ENCODE measurements around the gene HPSE2.

Gene HPSE2

DNA sequence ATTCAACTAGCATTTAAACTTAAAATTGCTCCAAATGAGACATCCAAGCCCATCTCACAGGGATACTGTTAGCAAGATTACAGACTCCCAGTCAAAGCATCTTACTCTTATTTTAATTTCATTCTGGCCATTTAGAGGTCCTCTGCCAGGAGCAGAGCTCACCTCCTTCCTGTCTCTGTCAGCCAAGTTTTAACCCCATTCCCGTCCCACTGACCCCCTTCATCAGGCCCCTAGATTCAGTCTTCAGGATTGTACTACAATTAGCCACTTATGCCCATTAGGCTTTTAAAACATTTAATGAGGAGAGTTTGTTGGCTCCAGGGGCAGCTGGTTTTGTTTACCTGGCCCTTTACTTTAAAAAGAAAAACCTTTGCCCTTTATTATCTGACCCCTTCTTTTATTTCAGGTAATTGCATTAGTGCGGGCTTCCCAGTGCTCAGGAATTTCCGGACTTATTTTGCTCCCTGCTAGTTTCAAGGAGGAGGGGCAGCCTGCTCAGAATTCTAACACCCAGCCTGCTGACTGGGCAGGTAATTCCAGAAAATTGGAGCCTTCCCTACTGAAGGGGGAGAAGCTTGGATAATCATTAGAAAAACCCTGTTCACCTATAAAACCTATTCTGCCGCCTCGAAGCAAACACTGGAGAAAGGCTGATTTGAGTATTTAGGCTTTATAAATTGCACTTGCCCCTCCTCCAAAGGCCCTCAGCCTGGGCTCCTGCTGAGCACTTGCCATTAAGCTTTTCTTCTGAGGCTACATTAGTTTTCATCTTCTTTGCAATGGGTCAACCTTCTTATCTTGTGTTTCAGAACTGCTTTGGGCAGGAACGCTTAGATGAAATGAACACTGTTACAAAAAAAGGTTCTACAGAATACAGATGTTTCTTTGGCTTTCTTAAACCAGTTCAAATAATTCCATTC lies 588.4 kb downstream of the HPSE2 start:
- TF ChIP-seq POLR2AphosphoS5 (IDR thresholded peaks at IDR 0.05; ENCODE audit: low read depth, low read length) (no peak), SIN3A (IDR thresholded peaks at IDR 0.05; ENCODE audit: borderline replicate concordance, insufficient read depth, low read length) (no peak)

DNA sequence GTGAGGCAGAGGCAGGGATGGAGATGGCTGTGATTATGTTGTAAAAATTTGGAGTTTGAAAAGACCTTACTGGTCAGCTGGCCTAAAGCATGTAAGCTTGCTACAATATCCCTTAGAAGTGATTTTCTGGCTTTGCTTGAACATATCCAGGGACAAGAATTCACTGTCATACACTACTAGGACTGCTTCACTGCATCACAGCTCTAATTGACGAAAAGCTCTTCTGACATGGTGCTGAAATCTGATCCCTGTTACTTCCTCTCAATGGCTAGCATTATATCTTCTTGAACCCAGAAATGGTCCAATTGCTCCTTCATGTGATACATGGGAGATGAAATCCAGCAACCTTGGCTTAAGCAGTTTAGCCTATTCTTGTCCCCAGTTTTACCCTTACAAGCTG lies 591.2 kb downstream of the HPSE2 start:
- TF ChIP-seq, protein P1, sequence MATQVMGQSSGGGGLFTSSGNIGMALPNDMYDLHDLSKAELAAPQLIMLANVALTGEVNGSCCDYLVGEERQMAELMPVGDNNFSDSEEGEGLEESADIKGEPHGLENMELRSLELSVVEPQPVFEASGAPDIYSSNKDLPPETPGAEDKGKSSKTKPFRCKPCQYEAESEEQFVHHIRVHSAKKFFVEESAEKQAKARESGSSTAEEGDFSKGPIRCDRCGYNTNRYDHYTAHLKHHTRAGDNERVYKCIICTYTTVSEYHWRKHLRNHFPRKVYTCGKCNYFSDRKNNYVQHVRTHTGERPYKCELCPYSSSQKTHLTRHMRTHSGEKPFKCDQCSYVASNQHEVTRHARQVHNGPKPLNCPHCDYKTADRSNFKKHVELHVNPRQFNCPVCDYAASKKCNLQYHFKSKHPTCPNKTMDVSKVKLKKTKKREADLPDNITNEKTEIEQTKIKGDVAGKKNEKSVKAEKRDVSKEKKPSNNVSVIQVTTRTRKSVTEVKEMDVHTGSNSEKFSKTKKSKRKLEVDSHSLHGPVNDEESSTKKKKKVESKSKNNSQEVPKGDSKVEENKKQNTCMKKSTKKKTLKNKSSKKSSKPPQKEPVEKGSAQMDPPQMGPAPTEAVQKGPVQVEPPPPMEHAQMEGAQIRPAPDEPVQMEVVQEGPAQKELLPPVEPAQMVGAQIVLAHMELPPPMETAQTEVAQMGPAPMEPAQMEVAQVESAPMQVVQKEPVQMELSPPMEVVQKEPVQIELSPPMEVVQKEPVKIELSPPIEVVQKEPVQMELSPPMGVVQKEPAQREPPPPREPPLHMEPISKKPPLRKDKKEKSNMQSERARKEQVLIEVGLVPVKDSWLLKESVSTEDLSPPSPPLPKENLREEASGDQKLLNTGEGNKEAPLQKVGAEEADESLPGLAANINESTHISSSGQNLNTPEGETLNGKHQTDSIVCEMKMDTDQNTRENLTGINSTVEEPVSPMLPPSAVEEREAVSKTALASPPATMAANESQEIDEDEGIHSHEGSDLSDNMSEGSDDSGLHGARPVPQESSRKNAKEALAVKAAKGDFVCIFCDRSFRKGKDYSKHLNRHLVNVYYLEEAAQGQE (IDR thresholded peaks at IDR 0.05; ENCODE audit: insufficient read depth in 1 of 2, low read depth in 2 of 2, low read length in 2 of 2): no peak
- TF ChIP-seq TAF1 (IDR thresholded peaks at IDR 0.05; ENCODE audit: borderline replicate concordance, insufficient read depth, low read length) (no peak), FOXP2 (optimal IDR thresholded peaks at IDR 0.05; ENCODE audit: borderline replicate concordance, extremely low read depth, extremely low read length, insufficient read depth) (no peak), POLR2AphosphoS5 (IDR thresholded peaks at IDR 0.05; ENCODE audit: low read depth, low read length) (no peak), SIN3A (IDR thresholded peaks at IDR 0.05; ENCODE audit: borderline replicate concordance, insufficient read depth, low read length) (no peak)

DNA sequence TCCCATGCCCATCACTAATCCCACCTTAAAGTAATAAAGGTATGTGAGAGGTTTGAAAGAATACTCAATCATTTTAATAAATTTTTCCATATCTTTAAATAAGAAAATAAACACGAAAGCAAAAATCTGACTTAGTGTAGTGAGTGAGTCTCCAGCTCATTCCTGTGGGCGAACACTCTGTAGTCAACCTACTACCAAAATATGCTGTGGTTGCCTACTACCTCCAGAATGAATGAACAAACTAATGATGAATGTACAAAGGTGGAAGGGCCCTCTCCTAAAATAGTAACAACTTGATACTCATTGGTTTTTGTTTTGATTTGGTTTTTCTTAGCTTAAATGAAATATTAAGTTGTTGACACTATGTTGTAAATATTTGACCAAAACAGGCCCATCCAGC lies 593.4 kb downstream of the HPSE2 start:
- TF ChIP-seq TAF1 (IDR thresholded peaks at IDR 0.05; ENCODE audit: borderline replicate concordance, insufficient read depth, low read length) (no peak), FOXP2 (optimal IDR thresholded peaks at IDR 0.05; ENCODE audit: borderline replicate concordance, extremely low read depth, extremely low read length, insufficient read depth) (no peak), POLR2AphosphoS5 (IDR thresholded peaks at IDR 0.05; ENCODE audit: low read depth, low read length) (no peak), SIN3A (IDR thresholded peaks at IDR 0.05; ENCODE audit: borderline replicate concordance, insufficient read depth, low read length) (no peak)
- TF ChIP-seq, protein P1 (IDR thresholded peaks at IDR 0.05; ENCODE audit: insufficient read depth in 1 of 2, low read depth in 2 of 2, low read length in 2 of 2): no peak

DNA sequence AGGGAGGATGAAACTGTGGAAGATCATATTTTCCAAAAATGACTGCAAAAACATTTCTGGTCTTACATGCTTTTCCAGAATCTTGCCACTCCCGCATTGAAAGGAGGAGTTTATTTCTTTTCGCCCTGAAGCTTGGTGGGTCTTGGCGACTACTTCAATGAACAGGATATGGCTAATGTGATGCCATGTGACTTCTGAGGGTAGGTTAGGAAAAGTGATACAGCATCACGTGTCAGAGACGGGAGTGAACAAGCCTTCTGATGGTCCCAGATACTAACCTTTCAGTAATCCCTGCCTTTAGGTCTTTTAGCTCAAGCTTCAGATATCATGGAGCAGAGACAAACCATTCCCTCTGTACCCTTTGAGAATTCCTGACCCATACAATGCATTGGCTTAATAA lies 596.7 kb downstream of the HPSE2 start:
- TF ChIP-seq FOXP2 (optimal IDR thresholded peaks at IDR 0.05; ENCODE audit: borderline replicate concordance, extremely low read depth, extremely low read length, insufficient read depth) (no peak), POLR2AphosphoS5 (IDR thresholded peaks at IDR 0.05; ENCODE audit: low read depth, low read length) (no peak), TAF1 (IDR thresholded peaks at IDR 0.05; ENCODE audit: borderline replicate concordance, insufficient read depth, low read length) (no peak), SIN3A (IDR thresholded peaks at IDR 0.05; ENCODE audit: borderline replicate concordance, insufficient read depth, low read length) (no peak)
- TF ChIP-seq, protein P1 (IDR thresholded peaks at IDR 0.05; ENCODE audit: insufficient read depth in 1 of 2, low read depth in 2 of 2, low read length in 2 of 2): no peak

DNA sequence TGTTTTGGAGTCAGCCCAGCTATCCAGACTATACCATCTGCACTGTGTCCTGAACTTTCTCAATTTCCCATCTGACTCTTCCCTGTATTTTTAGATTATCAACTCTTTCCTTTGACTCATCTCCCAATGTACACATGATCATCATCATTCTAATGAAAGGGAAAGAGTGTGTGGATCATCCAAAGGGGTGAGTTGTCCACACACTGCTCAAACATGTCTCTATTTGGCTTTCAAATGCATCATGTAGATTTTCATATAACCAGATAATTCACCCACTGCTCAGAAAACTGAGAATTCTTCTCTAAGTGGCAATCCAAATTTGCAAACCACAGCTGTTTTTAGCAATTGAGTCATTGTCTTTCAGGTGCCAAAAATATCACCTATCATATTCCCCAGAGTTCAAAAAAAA lies 598.7 kb downstream of the HPSE2 start:
- TF ChIP-seq, protein P1 (IDR thresholded peaks at IDR 0.05; ENCODE audit: insufficient read depth in 1 of 2, low read depth in 2 of 2, low read length in 2 of 2): no peak
- TF ChIP-seq FOXP2 (optimal IDR thresholded peaks at IDR 0.05; ENCODE audit: borderline replicate concordance, extremely low read depth, extremely low read length, insufficient read depth) (no peak), TAF1 (IDR thresholded peaks at IDR 0.05; ENCODE audit: borderline replicate concordance, insufficient read depth, low read length) (no peak), SIN3A (IDR thresholded peaks at IDR 0.05; ENCODE audit: borderline replicate concordance, insufficient read depth, low read length) (no peak), POLR2AphosphoS5 (IDR thresholded peaks at IDR 0.05; ENCODE audit: low read depth, low read length) (no peak)

All from PFSK-1 (cell line).